ENCODE measurements around the gene MOV10L1. TPM values are rescaled to one million over a fixed set of nuclear protein-coding genes. Genes with fewer than 3 reads are reported as not detected.
A peak's percentile ranks its signal among the peaks of the same experiment; 100 is the strongest.

Gene MOV10L1
- total and polyA plus RNA-seq, 10 donors, result 0.10 to 0.37 (median 0.15) TPM; not detected in 7

DNA sequence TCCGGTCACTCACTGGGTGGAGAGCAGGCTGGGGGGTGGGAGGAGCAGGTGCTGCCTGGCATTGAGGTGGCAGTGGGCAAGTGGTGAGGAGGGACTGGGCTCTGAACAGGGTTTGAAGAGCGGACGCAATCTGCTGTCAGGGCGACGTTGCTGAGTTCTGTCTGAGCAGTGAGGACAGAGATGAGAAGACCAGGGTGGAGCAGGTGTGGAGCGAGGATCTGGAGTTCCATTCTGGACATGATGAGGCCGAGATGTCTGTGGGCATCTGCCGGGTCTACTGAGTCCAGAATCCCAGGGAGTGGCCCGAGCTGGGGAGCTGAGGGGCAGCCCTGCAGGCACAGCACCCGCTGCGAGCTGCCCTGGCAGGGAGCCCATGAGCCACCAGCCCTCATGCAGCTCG lies 2.2 kb upstream of the MOV10L1 start:
- WGBS, 5 donors, result 93 to 95% (median 93%) methylated on average over 12 of the region's 12 CpGs

DNA sequence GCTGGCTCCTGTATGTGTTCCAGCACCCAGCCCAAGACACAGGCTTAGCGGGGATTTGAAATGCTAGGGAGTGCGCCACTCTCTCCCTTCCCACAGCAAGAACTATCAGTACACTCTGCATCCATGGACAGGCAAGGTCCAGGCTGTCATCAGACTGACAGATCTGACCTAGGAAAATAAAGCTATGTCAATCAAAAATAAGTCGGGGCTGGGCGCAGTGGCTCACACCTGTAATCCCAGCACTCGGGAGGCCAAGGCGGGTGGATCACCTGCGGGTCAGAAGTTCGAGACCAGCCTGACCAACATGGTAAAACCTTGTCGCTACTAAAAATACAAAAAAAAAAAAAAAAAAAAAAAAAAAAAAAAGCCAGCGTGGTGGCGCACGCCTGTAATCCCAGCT lies 1.7 kb upstream of the MOV10L1 start:
- Histone ChIP-seq H3K36me3 (no peaks in the 10 kb centered on the region), H3K9me3 (peaks cover 0 to 28% (median 7%) of the 10 kb centered on the region in 8 donors), H3K27me3 (replicated peaks in 1 of 7) (peaks cover 0 to 49% (median 7%) of the 10 kb centered on the region in 7 donors), H3K4me3 (no peak overlapping the region), H3K27ac (no peak overlapping the region), H3K4me1 (peaks cover 0 to 14% (median 0%) of the 10 kb centered on the region in 6 donors)
- no peak for DNase-seq
- intact Hi-C loops (cut with DNase I; ENCODE audit: low total_unique reads), result no loop called here
- 94 to 97% (median 97%) methylated on average over 12 of the region's 12 CpGs for WGBS, 5 donors
- TF ChIP-seq CTCF (IDR thresholded peaks at IDR 0.05 in 8 of 11, conservative IDR thresholded peaks at IDR 0.05 in 3 of 11), result no peak
- no peak for TF ChIP-seq POLR2A (IDR thresholded peaks at IDR 0.05)
- no peak for TF ChIP-seq POLR2AphosphoS5 (IDR thresholded peaks at IDR 0.05)

More for the DNA sequence above, 2.2 kb upstream of the MOV10L1 start:
- H3K4me1 ChIP-seq, result peaks cover 0 to 14% (median 0%) of the 10 kb centered on the region in 6 donors
- no peak overlapping the region for H3K27ac ChIP-seq
- no peak overlapping the region for H3K4me3 ChIP-seq
- DNase-seq, result peak; percentile 30
- no peaks in the 10 kb centered on the region for H3K36me3 ChIP-seq
- H3K27me3 ChIP-seq (replicated peaks in 1 of 7), result peaks cover 0 to 53% (median 7%) of the 10 kb centered on the region in 7 donors
- H3K9me3 ChIP-seq, result peaks cover 0 to 28% (median 7%) of the 10 kb centered on the region in 8 donors
- no peak for TF ChIP-seq CTCF (IDR thresholded peaks at IDR 0.05 in 8 of 11, conservative IDR thresholded peaks at IDR 0.05 in 3 of 11)
- no peak for TF ChIP-seq POLR2A (IDR thresholded peaks at IDR 0.05)
- no peak for TF ChIP-seq POLR2AphosphoS5 (IDR thresholded peaks at IDR 0.05)
- intact Hi-C loops (cut with DNase I; ENCODE audit: low total_unique reads), result no loop called here

GRCh38 chr22:50089231-50089630 lies 575 bp upstream of the MOV10L1 start:
- 85 to 95% (median 92%) methylated on average over 11 of the region's 11 CpGs for WGBS, 5 donors
- intact Hi-C loops (cut with DNase I; ENCODE audit: low total_unique reads), result no loop called here

GRCh38 chr22:50090412-50090714 lies 557 bp downstream of the MOV10L1 start:
- WGBS, 5 donors, result 94 to 96% (median 95%) methylated on average over 22 of the region's 22 CpGs
- DNase-seq, result no peak
- TF ChIP-seq POLR2A (IDR thresholded peaks at IDR 0.05) (no peak), POLR2AphosphoS5 (IDR thresholded peaks at IDR 0.05) (no peak), CTCF (IDR thresholded peaks at IDR 0.05 in 8 of 11, conservative IDR thresholded peaks at IDR 0.05 in 3 of 11) (no peak)
- Histone ChIP-seq H3K27ac (no peak overlapping the region), H3K36me3 (no peaks in the 10 kb centered on the region), H3K4me1 (peaks cover 0 to under 1% (median 0%) of the 10 kb centered on the region in 6 donors), H3K27me3 (replicated peaks in 1 of 7) (peaks cover 0 to 41% (median 7%) of the 10 kb centered on the region in 7 donors), H3K9me3 (peaks cover 0 to 28% (median 7%) of the 10 kb centered on the region in 8 donors), H3K4me3 (no peak overlapping the region)
- intact Hi-C loops (cut with DNase I; ENCODE audit: low total_unique reads), result no loop called here

More at GRCh38 chr22:50089231-50089630, 575 bp upstream of the MOV10L1 start:
- Histone ChIP-seq H3K4me3 (no peak overlapping the region), H3K4me1 (peaks cover 0 to 12% (median 0%) of the 10 kb centered on the region in 6 donors), H3K9me3 (peaks cover 0 to 28% (median 7%) of the 10 kb centered on the region in 8 donors), H3K27me3 (replicated peaks in 1 of 7) (peaks cover 0 to 38% (median 7%) of the 10 kb centered on the region in 7 donors), H3K27ac (no peak overlapping the region), H3K36me3 (no peaks in the 10 kb centered on the region)
- TF ChIP-seq POLR2A (IDR thresholded peaks at IDR 0.05) (no peak), POLR2AphosphoS5 (IDR thresholded peaks at IDR 0.05) (no peak), CTCF (IDR thresholded peaks at IDR 0.05 in 8 of 11, conservative IDR thresholded peaks at IDR 0.05 in 3 of 11) (no peak)
- peak; percentile 39 for DNase-seq

Measured in spleen (tissue), 11 donors.